Small intestine (tissue), 4 donors: ENCODE measurements around the gene ADAM29. TPM values are rescaled to one million over a fixed set of nuclear protein-coding genes. Genes with fewer than 3 reads are reported as not detected.

Source experiments
- polyA plus RNA-seq, 4 donors: library from polyadenylated mRNA; stranded (reverse) in 3 of 4; unstranded in 1 of 4; fragments of 200-250 nt in 3 of 4; fragments of 120-200 nt in 1 of 4; gene quantifications; one replicate each; pipeline versions ENCODE4 v1.2.1 to v1.2.3, GENCODE V29; 2013
- donor health status: healthy with polysubstance abuse.
- donor health status: Bipolar disorder and iron deficiency.
- donor health status: healthy.

Gene ADAM29
- polyA plus RNA-seq, 4 donors, result 0.01 TPM; not detected in 3

Other genes starting within 250 kb of the ADAM29 start
- under 1 TPM in 2 of 4 donors, not detected in 2; 0.04 to 0.28 TPM for gene GLRA3, start 89.1 kb upstream of the ADAM29 start, polyA plus RNA-seq